ENCODE data around the gene PCDHGA4.

GRCh38 chr5:141374627-141375026 lies 19.8 kb downstream of the PCDHGA4 start:
- TF ChIP-seq POLR2A (IDR thresholded peaks at IDR 0.05), result no peak
- no peak for TF ChIP-seq CTCF (IDR thresholded peaks at IDR 0.05)

Data from testis (tissue), 2 donors.